Panc1 (cell line): ENCODE data around the gene CIPC.

Source experiments
- CTCF ChIP-seq: fragments of 450-650 bp; IDR thresholded peaks from 2 replicates; pipeline ENCODE4 v1.5.1; 2017; ENCODE audit warnings: mild to moderate bottlenecking
- POLR2AphosphoS5 ChIP-seq: IDR thresholded peaks from 2 replicates; pipeline ENCODE4 v1.6.1; 2012; ENCODE audit warnings: mild to moderate bottlenecking, low read depth, low read length, moderate library complexity
- REST ChIP-seq, 2 experiments: IDR thresholded peaks; 2 replicates each; pipeline ENCODE4 v1.6.1; 2011 to 2012; ENCODE audit warnings: low read depth in 2 of 2, control low read depth in 1 of 2, low read length in 1 of 2, mild to moderate bottlenecking in 1 of 2, moderate library complexity in 1 of 2; ENCODE audit not compliant: insufficient read depth in 1 of 2
- SIN3A ChIP-seq: IDR thresholded peaks from 2 replicates; pipeline ENCODE4 v1.6.1; 2012; ENCODE audit warnings: low read depth, mild to moderate bottlenecking, low read length, moderate library complexity, borderline replicate concordance; ENCODE audit not compliant: insufficient read depth
- TCF7L2 ChIP-seq: IDR thresholded peaks from 2 replicates; pipeline ENCODE4 v1.6.1; 2011; ENCODE audit warnings: mild to moderate bottlenecking, low read depth, low read length, inconsistent platforms

- TF ChIP-seq CTCF: no peak
- TF ChIP-seq POLR2AphosphoS5: no peak
- TF ChIP-seq REST (IDR thresholded peaks at IDR 0.05; ENCODE audit: insufficient read depth in 1 of 2, low read depth in 2 of 2, low read length in 1 of 2): no peak
- no peak for TF ChIP-seq SIN3A
- no peak for TF ChIP-seq TCF7L2
Measured at GRCh38 chr14:77077040-77077439, 21.0 kb upstream of the CIPC start.
